MCF 10A (cell line): ENCODE data around the gene NPAS1. TPM values are rescaled to one million over a fixed set of nuclear protein-coding genes. Genes with fewer than 3 reads are reported as not detected.

Experiments used
- BruUV-seq: library from RNA; stranded (reverse); fragments of 400-500 nt; replicated peaks from 2 replicates; lab custom pipeline; 2021; lab: Mats Ljungman, UMichigan
- CTCF ChIA-PET: fragments of 300-600 bp; sonication (Branson Sonifier 250); formaldehyde crosslinking; extraction: SDS; loops from one replicate; lab custom pipeline; 2021; ENCODE audit warnings: antibody characterized with exemption, inconsistent platforms; lab: Yijun Ruan, JAX
- POLR2A ChIA-PET: fragments of 300-600, 350-650 bp; sonication (Branson Sonifier 250); formaldehyde crosslinking; extraction: SDS; loops from one replicate; lab custom pipeline; 2020; ENCODE audit warnings: antibody characterized with exemption, inconsistent platforms; lab: Yijun Ruan, JAX
- DNase-seq: peaks from one replicate; pipeline ENCODE4 v3.0.0-alpha.2; 2018; ENCODE audit not compliant: unreplicated experiment
- H3K27ac Mint-ChIP-seq: one replicate; pipeline ENCODE4 v1.8.0; 2022; ENCODE audit warnings: mild to moderate bottlenecking, low read depth, mixed read lengths; ENCODE audit not compliant: unreplicated experiment
- H3K27me3 Mint-ChIP-seq: one replicate; pipeline ENCODE4 v1.8.0; 2022; ENCODE audit warnings: mixed read lengths; ENCODE audit not compliant: insufficient read depth, unreplicated experiment
- H3K36me3 Mint-ChIP-seq: one replicate; pipeline ENCODE4 v1.8.0; 2022; ENCODE audit warnings: mild to moderate bottlenecking, moderate library complexity, mixed read lengths; ENCODE audit not compliant: insufficient read depth, unreplicated experiment
- H3K4me1 Mint-ChIP-seq: one replicate; pipeline ENCODE4 v1.8.0; 2022; ENCODE audit warnings: mixed read lengths; ENCODE audit not compliant: insufficient read depth, unreplicated experiment
- H3K4me3 Mint-ChIP-seq: one replicate; pipeline ENCODE4 v1.8.0; 2022; ENCODE audit warnings: mild to moderate bottlenecking, moderate library complexity, mixed read lengths; ENCODE audit not compliant: unreplicated experiment
- H3K9me3 Mint-ChIP-seq: one replicate; pipeline ENCODE4 v1.8.0; 2022; ENCODE audit warnings: mixed read lengths; ENCODE audit not compliant: unreplicated experiment
- intact Hi-C: fragments of 100-400 bp; cut with micrococcal nuclease; formaldehyde crosslinking; loops from 2 replicates; pipeline ENCODE4 v1.14.1; 2022
- total RNA-seq: library from RNA; stranded (reverse); gene quantifications from 2 replicates; pipeline ENCODE4 v1.2.3, GENCODE V29; 2022
- TF ChIP-seq, protein P1 (sequence below): fragments of 200-600 bp; IDR thresholded peaks from one replicate; pipeline ENCODE4 v1.8.0; 2022; ENCODE audit warnings: antibody characterized with exemption, mild to moderate bottlenecking; ENCODE audit not compliant: unreplicated experiment

The NPAS1 gene
- total RNA-seq, 1 experiment from 2014 or later, result 0.68 TPM

DNA sequence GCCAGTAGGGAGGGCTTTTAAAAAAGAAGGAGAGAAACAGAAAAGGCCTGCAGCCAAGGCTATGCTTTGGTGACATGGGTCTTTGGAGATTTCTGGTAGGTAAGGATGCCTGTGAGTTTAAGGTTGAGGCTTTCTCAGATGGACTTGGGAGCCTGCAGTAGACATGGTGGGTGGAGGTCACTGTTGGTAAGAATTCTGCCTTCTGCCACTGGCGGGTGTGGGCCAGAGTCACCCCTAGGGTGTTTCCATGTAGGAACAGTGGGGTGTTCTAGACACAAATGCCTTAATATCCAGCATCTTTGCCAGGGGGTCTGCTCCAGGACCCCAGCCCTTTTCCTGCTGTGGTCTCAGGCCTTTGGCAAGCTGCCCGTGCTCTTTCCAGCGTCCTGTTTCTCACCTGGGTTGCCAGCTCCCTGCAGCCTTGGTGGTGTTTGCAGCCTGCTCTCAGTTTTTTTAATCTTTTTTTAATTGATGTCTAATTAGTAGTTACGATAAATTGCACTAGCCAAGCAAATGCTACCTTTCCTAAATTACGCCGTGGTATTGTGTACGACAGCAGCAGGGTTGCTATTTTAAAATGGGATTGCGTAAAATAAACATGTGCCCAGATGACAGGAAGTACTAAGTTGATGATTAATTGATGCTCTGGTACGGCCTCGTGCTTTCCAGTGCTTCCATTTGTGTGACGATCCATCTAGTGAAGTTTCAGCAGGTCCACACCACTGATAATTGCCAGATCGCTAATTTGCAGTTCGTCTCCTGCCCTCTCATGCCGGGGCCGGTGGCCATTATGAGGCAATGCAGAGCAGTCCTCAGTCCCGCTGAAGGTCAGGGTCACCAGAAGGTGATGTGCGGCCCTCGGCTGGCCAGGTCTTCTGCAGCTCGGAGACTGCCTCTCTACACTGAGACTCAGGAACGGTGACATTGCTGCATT, 35.3 kb upstream of the NPAS1 start:
- peaks cover 21% of the 10 kb centered on the region for H3K36me3 Mint-ChIP-seq
- intact Hi-C loops, result no loop called here
- peak; percentile 89 for DNase-seq
- H3K4me3 Mint-ChIP-seq, result peak overlapping the region; percentile 23
- no peaks in the 10 kb centered on the region for H3K27me3 Mint-ChIP-seq
- peak overlapping the region; percentile 35 for H3K27ac Mint-ChIP-seq
- H3K9me3 Mint-ChIP-seq, result no peaks in the 10 kb centered on the region
- POLR2A ChIA-PET, result interaction anchor here (0.6 to 1.4 kb wide), 9 partner anchors 9 to 254 kb away, joined by 3 to 5 read pairs (median 3); no protein-coding TSS in a partner anchor
- peaks cover 15% of the 10 kb centered on the region for H3K4me1 Mint-ChIP-seq
- no TSS peak for BruUV-seq
- TF ChIP-seq, protein P1, sequence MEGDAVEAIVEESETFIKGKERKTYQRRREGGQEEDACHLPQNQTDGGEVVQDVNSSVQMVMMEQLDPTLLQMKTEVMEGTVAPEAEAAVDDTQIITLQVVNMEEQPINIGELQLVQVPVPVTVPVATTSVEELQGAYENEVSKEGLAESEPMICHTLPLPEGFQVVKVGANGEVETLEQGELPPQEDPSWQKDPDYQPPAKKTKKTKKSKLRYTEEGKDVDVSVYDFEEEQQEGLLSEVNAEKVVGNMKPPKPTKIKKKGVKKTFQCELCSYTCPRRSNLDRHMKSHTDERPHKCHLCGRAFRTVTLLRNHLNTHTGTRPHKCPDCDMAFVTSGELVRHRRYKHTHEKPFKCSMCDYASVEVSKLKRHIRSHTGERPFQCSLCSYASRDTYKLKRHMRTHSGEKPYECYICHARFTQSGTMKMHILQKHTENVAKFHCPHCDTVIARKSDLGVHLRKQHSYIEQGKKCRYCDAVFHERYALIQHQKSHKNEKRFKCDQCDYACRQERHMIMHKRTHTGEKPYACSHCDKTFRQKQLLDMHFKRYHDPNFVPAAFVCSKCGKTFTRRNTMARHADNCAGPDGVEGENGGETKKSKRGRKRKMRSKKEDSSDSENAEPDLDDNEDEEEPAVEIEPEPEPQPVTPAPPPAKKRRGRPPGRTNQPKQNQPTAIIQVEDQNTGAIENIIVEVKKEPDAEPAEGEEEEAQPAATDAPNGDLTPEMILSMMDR, result no peak
- CTCF ChIA-PET, result interaction anchor here (0.7 to 2.7 kb wide), 4 partner anchors 39 to 225 kb away, joined by 3 to 8 read pairs (median 5); no protein-coding TSS in a partner anchor

GRCh38 chr19:46985542-46986415, 33.9 kb upstream of the NPAS1 start:
- POLR2A ChIA-PET, result interaction anchor here (0.6 to 1.7 kb wide), 8 partner anchors 9 to 385 kb away, joined by 3 to 8 read pairs (median 4); partner anchors contain the start of gene AP2S1
- DNase-seq, result no peak
- Mint-ChIP-seq H3K36me3 (peaks cover 25% of the 10 kb centered on the region), H3K27me3 (no peaks in the 10 kb centered on the region), H3K27ac (no peak overlapping the region), H3K4me1 (peaks cover 15% of the 10 kb centered on the region), H3K9me3 (no peaks in the 10 kb centered on the region), H3K4me3 (no peak overlapping the region)
- BruUV-seq, result no TSS peak
- TF ChIP-seq, protein P1, result no peak
- intact Hi-C loops, result no loop called here
- CTCF ChIA-PET, result interaction anchor here (0.7 to 2.7 kb wide), 4 partner anchors 27 to 231 kb away, joined by 3 to 8 read pairs (median 4); no protein-coding TSS in a partner anchor

DNA sequence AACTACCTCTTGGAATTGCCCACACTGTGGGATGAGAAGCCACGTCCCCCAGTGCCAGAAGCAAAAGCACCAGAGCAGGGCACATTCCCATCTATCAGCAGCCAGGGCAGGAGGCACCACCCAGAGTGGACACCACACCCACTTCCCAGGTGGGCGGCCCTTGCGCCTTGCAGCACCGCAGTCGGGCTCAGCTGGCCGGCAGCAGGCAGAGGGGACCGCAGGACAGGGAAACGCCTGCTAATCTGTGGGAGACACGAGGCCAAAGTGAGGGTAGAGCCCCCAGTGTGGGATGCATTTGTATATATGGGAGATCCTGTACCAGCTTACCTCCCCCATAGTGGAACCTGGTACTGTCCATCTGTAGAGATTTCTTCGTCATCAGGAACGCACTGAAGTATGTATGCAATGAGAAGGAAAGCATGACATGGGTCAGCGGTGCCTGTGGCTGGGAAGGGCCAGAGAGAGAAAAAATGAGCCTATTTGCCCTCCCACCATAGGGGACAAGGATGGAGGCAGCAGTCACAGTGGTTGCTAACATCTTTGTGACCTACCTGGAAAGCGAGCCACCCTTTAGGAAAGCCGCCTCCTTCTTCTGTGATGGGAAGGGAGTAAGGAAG, 30.9 kb upstream of the NPAS1 start:
- Mint-ChIP-seq H3K4me1 (peaks cover 15% of the 10 kb centered on the region), H3K9me3 (no peaks in the 10 kb centered on the region), H3K4me3 (no peak overlapping the region), H3K36me3 (peaks cover 28% of the 10 kb centered on the region), H3K27me3 (no peaks in the 10 kb centered on the region), H3K27ac (no peak overlapping the region)
- no TSS peak for BruUV-seq
- POLR2A ChIA-PET, result interaction anchor here (2.0 kb wide), 1 partner anchor 126 kb away, joined by 5 read pairs; no protein-coding TSS in a partner anchor
- TF ChIP-seq, protein P1, result no peak
- CTCF ChIA-PET, result interaction anchor here (0.5 to 1.1 kb wide), 5 partner anchors 46 to 232 kb away, joined by 3 to 5 read pairs (median 3); no protein-coding TSS in a partner anchor
- intact Hi-C loops, result no loop called here
- DNase-seq, result no peak
